Skin epidermis (tissue), 12 donors: ENCODE measurements around the gene IGF2.

Source experiments
- H3K27ac ChIP-seq, 21 experiments: fragments of 200-600 bp; sonication (generic) in 11 of 21; one replicate each; pipeline ENCODE4 v1.5.0; 2020; ENCODE audit warnings: mild to moderate bottlenecking in 3 of 21, inconsistent platforms in 2 of 21, moderate library complexity in 2 of 21
- H3K4me3 ChIP-seq, 7 experiments: fragments of 200-600 bp; sonication (generic) in 2 of 7; one replicate each; pipeline ENCODE4 v1.5.0; 2020; ENCODE audit warnings: inconsistent platforms in 2 of 7, mild to moderate bottlenecking in 2 of 7, moderate library complexity in 1 of 7

IGF2 gene

DNA sequence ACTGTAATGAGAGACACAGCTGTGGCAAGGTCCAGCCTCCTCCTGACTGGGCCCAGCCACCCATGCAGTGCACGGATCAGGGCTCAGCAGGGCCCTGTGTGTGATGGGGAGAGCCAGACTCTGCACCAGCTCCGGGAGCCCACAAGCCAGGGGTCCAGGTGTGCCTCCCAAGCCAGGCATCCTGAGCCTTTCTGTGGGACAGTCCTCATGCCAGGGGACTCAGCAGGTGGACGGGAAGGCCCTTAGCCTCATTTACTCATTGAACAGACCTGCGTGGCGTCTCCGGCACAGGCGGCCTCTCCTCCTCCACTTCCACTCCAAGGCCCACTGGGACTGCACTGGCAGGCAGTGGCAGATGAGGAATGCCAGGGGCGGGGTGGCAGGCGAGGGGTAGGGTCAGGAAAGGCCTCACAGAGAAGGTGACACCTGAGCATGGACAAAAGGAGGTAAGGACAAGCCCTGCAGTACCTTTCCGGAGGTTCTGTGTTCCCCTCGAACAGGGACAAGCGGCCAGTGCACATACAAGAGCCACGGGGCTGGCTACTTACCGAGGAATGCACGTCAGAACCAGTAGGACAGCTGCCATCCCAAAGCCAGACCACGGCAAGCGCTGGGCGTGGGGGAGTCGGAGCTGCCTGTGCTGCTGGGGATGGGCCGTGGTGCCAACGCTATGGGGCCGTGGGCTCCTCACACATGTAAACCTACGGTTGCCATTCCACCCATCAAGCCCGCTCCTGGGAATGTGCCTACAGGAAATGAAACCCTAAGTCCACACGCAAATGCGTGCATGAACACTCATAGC is 52.7 kb downstream of the IGF2 start:
- Histone ChIP-seq H3K4me3 (no peak overlapping the region), H3K27ac (no peak overlapping the region)

DNA sequence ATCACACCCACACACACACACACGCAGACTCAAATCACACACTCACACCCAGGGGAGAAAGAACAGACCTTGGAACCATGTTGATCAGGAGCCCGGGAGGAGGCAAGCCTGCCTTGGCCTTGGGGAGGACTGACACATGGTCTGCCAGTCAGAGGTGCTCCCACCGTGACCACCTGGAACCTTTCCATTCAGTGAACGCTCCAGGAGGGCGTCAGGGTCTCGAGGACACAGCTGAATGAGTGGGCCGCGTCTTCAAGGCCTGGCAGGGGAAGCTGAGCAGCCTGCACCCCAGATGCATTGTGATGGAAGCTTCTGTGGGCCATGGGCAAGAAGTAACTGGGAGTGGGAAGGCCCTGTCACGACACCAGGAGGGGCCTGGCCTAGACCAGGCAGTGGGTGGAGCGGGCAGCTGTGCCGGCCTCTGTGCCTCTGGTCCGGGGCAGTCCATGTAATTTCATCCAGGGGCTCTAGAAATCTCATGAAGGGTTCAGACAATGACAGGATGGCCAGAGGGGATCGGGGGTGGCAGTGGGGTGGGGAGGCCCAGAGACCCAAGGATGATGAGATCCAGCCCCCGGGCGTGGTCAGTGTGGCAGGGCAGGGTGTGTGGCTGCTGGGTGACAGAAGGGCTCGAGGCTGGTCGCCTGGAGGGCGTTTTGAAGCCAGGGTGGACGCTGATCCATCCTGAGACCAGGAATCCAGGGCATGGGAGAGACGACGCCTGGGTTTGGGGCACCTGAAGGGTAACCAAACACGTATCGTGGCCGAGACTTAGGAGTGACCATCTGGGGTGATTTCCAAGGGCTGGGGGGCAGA is 53.7 kb downstream of the IGF2 start:
- H3K4me3 ChIP-seq, result no peak overlapping the region
- H3K27ac ChIP-seq, result no peak overlapping the region

DNA sequence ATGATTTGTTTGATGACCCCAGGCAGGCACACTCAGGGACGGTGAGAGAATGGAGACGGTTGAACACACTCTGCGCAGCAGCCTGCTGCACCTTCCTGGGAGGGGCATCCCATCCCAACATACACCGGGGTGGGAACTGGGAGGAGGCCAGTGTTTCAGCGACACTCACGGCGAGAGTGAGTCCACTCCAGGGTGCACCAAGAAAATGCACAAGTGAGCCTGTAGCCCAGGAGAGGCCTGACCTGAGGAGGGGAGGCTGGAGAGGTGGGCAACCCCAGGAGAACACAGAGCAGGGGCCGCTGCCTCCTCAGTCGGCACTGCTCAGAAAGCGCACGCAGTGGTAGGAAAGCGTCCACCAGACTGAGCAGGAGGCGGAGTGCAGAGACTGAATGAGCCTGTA is 54.5 kb downstream of the IGF2 start:
- Histone ChIP-seq H3K27ac (no peak overlapping the region), H3K4me3 (no peak overlapping the region)
